Measurements from ENCODE around the gene GPX4. TPM values are rescaled to one million over a fixed set of nuclear protein-coding genes. Genes with fewer than 3 reads are reported as not detected.
A peak's percentile ranks its signal among the peaks of the same experiment; 100 is the strongest.

Gene GPX4
- total and polyA plus RNA-seq, 7 donors, result 269 to 662 (median 398) TPM

- Histone ChIP-seq H3K4me3 (no peak overlapping the region), H3K36me3 (peaks cover 45 to 100% (median 73%) of the 10 kb centered on the region in 4 donors), H3K27me3 (no peaks in the 10 kb centered on the region), H3K27ac (no peak overlapping the region), H3K9me3 (no peaks in the 10 kb centered on the region), H3K4me1 (peaks cover 0 to 14% (median 7%) of the 10 kb centered on the region in 4 donors)
- WGBS, 2 donors, result 95 to 97% methylated on average over 34 of the region's 34 CpGs
- TF ChIP-seq POLR2AphosphoS5 (IDR thresholded peaks at IDR 0.05) (peak in 2 of 4 donors; percentile 19 to 31), EP300 (IDR thresholded peaks at IDR 0.05) (no peak), CTCF (IDR thresholded peaks at IDR 0.05) (no peak)
- intact Hi-C loops (cut with DNase I), result no loop called here
- DNase-seq, result peak; percentile 65
Measured at GRCh38 chr19:1118999-1119398, 15.2 kb downstream of the GPX4 start.

GRCh38 chr19:1119475-1120217 is 15.9 kb downstream of the GPX4 start:
- intact Hi-C loops (cut with DNase I), result no loop called here
- peak; percentile 60 for DNase-seq
- TF ChIP-seq POLR2A (IDR thresholded peaks at IDR 0.05) (no peak), EP300 (IDR thresholded peaks at IDR 0.05) (no peak), POLR2AphosphoS5 (IDR thresholded peaks at IDR 0.05) (no peak), CTCF (IDR thresholded peaks at IDR 0.05) (no peak)
- Histone ChIP-seq H3K27me3 (no peaks in the 10 kb centered on the region), H3K36me3 (peaks cover 42 to 100% (median 74%) of the 10 kb centered on the region in 4 donors), H3K9me3 (no peaks in the 10 kb centered on the region), H3K4me3 (no peak overlapping the region), H3K27ac (no peak overlapping the region), H3K4me1 (peaks cover 0 to 15% (median 7%) of the 10 kb centered on the region in 4 donors)
- WGBS, 2 donors, result 94% methylated on average over 50 of the region's 50 CpGs

GRCh38 chr19:1121395-1121794 is 17.6 kb downstream of the GPX4 start:
- Histone ChIP-seq H3K36me3 (peaks cover 48 to 98% (median 71%) of the 10 kb centered on the region in 4 donors), H3K27me3 (no peaks in the 10 kb centered on the region), H3K27ac (no peak overlapping the region), H3K9me3 (no peaks in the 10 kb centered on the region), H3K4me1 (peaks cover 0 to 15% (median 8%) of the 10 kb centered on the region in 4 donors), H3K4me3 (no peak overlapping the region)
- no peak for TF ChIP-seq EP300 (IDR thresholded peaks at IDR 0.05)
- no peak for TF ChIP-seq CTCF (IDR thresholded peaks at IDR 0.05)
- no peak for TF ChIP-seq POLR2AphosphoS5 (IDR thresholded peaks at IDR 0.05)
- TF ChIP-seq POLR2A (IDR thresholded peaks at IDR 0.05), result no peak
- intact Hi-C loops (cut with DNase I), result no loop called here
- 97% methylated on average over 10 of the region's 10 CpGs for WGBS, 2 donors
- peak; percentile 58 for DNase-seq

- no peaks in the 10 kb centered on the region for H3K27me3 ChIP-seq
- no peak overlapping the region for H3K27ac ChIP-seq
- 96 to 97% methylated on average over 63 of the region's 63 CpGs for WGBS, 2 donors
- peaks cover 48 to 98% (median 68%) of the 10 kb centered on the region in 4 donors for H3K36me3 ChIP-seq
- DNase-seq, result peak; percentile 58
- H3K9me3 ChIP-seq, result no peaks in the 10 kb centered on the region
- intact Hi-C loops (cut with DNase I), result no loop called here
- H3K4me3 ChIP-seq, result no peak overlapping the region
- TF ChIP-seq EP300 (IDR thresholded peaks at IDR 0.05), result no peak
- TF ChIP-seq POLR2AphosphoS5 (IDR thresholded peaks at IDR 0.05), result no peak
- H3K4me1 ChIP-seq, result peaks cover 0 to 22% (median 9%) of the 10 kb centered on the region in 4 donors
Measured at GRCh38 chr19:1122021-1122971, 18.5 kb downstream of the GPX4 start.

- H3K4me1 ChIP-seq, result peaks cover 0 to 22% (median 9%) of the 10 kb centered on the region in 4 donors
- DNase-seq, result no peak
- H3K36me3 ChIP-seq, result peaks cover 45 to 98% (median 64%) of the 10 kb centered on the region in 4 donors
- H3K27me3 ChIP-seq, result no peaks in the 10 kb centered on the region
- intact Hi-C loops (cut with DNase I), result no loop called here
- 48 to 70% methylated on average over 21 of the region's 21 CpGs for WGBS, 2 donors
- H3K9me3 ChIP-seq, result no peaks in the 10 kb centered on the region
- H3K4me3 ChIP-seq, result no peak overlapping the region
- TF ChIP-seq POLR2A (IDR thresholded peaks at IDR 0.05), result no peak
- TF ChIP-seq CTCF (IDR thresholded peaks at IDR 0.05), result no peak
- TF ChIP-seq EP300 (IDR thresholded peaks at IDR 0.05), result no peak
- no peak for TF ChIP-seq POLR2AphosphoS5 (IDR thresholded peaks at IDR 0.05)
- peak overlapping the region in 1 of 4 donors; percentile 9 for H3K27ac ChIP-seq
Measured at GRCh38 chr19:1122972-1123363, 19.2 kb downstream of the GPX4 start.
